ENCODE results near the gene KIF12. TPM values are rescaled to one million over a fixed set of nuclear protein-coding genes. Genes with fewer than 3 reads are reported as not detected.

The KIF12 gene
- total RNA-seq, 1 donor from 2014 or later = not detected

DNA sequence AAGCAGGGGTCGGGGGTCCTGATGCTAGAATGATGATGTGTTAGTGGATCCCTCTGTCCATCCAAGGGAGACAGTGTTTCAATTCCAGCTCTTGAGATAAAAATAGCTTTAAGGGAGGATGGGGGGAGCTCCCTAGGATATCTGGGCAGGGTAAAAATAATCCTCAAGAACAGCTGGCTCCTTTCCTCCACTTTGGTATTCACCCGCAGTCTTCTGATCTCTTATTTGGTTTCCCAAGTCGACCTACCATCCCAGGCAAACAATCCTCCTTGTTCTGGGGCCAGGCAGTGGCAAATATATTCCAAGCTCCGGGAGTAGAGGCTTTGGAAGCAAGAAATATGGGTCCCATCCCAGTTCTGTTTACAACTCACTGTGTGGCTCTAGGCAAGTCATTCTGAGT lies 41.8 kb upstream of the KIF12 start:
- H3K36me3 ChIP-seq = no peaks in the 10 kb centered on the region
- peaks cover 14% of the 10 kb centered on the region for H3K4me1 ChIP-seq
- no peak overlapping the region for H3K27ac ChIP-seq
- intact Hi-C loops (cut with DNase I) = no loop called here
- TF ChIP-seq POLR2A (IDR thresholded peaks at IDR 0.05) (no peak), POLR2AphosphoS5 (IDR thresholded peaks at IDR 0.05; ENCODE audit: insufficient read depth in 1 of 2, low read depth in 1 of 2) (no peak)
- TF ChIP-seq, protein P1, sequence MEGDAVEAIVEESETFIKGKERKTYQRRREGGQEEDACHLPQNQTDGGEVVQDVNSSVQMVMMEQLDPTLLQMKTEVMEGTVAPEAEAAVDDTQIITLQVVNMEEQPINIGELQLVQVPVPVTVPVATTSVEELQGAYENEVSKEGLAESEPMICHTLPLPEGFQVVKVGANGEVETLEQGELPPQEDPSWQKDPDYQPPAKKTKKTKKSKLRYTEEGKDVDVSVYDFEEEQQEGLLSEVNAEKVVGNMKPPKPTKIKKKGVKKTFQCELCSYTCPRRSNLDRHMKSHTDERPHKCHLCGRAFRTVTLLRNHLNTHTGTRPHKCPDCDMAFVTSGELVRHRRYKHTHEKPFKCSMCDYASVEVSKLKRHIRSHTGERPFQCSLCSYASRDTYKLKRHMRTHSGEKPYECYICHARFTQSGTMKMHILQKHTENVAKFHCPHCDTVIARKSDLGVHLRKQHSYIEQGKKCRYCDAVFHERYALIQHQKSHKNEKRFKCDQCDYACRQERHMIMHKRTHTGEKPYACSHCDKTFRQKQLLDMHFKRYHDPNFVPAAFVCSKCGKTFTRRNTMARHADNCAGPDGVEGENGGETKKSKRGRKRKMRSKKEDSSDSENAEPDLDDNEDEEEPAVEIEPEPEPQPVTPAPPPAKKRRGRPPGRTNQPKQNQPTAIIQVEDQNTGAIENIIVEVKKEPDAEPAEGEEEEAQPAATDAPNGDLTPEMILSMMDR (IDR thresholded peaks at IDR 0.05) = no peak
- no peak overlapping the region for H3K4me3 ChIP-seq
- H3K27me3 ChIP-seq = no peaks in the 10 kb centered on the region
- DNase-seq (ENCODE audit: extremely low spot score in 2 of 2) = no peak
- no peaks in the 10 kb centered on the region for H3K9me3 ChIP-seq

DNA sequence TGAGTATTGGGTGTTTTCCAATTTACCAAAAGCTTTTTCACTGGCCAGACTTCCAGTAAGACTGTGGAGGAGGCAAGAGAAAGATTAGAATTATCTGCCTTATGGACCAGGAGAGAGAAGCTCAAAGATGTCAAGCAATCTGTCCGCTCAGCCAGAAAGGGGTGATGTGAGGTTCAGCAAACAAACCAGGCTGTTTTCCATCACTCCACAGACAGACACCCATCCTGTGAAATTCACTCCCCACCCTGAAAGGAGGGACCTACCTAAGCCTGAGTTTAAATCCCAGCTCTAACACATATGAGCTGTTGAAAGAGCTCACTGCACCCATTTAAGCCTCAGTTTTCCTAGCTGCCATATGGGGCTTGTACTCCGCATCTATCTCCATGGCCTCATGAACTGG lies 41.3 kb upstream of the KIF12 start:
- no peaks in the 10 kb centered on the region for H3K27me3 ChIP-seq
- no peak overlapping the region for H3K4me3 ChIP-seq
- intact Hi-C loops (cut with DNase I) = no loop called here
- no peak overlapping the region for H3K27ac ChIP-seq
- H3K36me3 ChIP-seq = no peaks in the 10 kb centered on the region
- TF ChIP-seq, protein P1 (IDR thresholded peaks at IDR 0.05) = no peak
- TF ChIP-seq POLR2A (IDR thresholded peaks at IDR 0.05) (no peak), POLR2AphosphoS5 (IDR thresholded peaks at IDR 0.05; ENCODE audit: insufficient read depth in 1 of 2, low read depth in 1 of 2) (no peak)
- no peak for DNase-seq (ENCODE audit: extremely low spot score in 2 of 2)
- H3K4me1 ChIP-seq = peaks cover 14% of the 10 kb centered on the region
- no peaks in the 10 kb centered on the region for H3K9me3 ChIP-seq

DNA sequence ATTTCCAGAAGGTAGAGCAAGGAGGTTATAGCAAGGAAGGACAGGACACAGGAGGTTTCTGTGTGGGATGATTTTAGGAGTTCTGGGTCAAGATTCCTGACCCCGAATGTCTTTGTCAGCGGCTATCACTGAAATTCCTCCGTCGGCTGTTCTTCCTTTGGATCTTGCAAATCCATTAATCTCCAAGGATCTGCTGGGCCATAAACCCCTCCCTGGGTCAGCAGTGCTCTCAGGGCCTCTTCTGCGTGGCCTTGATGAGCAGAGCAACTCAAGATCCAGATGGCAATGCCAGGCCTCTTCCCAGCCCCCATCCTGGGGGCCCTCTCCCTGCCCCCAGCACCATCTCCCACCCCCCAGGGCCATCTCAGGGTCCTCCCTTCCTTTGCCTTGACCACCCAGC lies 40.0 kb upstream of the KIF12 start:
- Histone ChIP-seq H3K27me3 (no peaks in the 10 kb centered on the region), H3K36me3 (no peaks in the 10 kb centered on the region)
- intact Hi-C loops (cut with DNase I) = no loop called here

DNA sequence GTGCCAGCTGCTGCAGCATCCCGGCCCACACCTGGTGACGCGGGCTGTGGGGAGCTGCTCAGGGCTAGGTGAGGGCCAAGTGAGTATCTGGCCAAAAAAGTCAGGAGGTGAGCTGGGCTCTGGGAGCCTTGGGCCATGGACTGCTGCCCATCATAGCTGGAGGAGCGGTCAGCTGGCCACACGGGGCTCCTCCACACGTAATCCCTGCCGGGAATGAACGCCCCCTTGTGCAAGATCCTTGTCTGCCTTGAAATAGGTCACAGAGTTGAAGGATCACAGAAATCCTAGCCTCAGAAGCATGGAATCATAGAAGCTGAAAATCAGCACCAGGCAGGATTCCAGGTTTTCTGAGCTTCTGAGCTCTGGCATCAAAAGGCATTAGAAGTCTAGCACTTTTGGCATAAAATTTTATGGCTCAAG lies 39.5 kb upstream of the KIF12 start:
- TF ChIP-seq POLR2A (IDR thresholded peaks at IDR 0.05) (no peak), POLR2AphosphoS5 (IDR thresholded peaks at IDR 0.05; ENCODE audit: insufficient read depth in 1 of 2, low read depth in 1 of 2) (peak in 1 of 2 donors; percentile 16)
- DNase-seq (ENCODE audit: extremely low spot score in 2 of 2) = no peak
- H3K27ac ChIP-seq = no peak overlapping the region
- no peak overlapping the region for H3K4me3 ChIP-seq
- no peaks in the 10 kb centered on the region for H3K27me3 ChIP-seq
- H3K9me3 ChIP-seq = no peaks in the 10 kb centered on the region
- peaks cover 14% of the 10 kb centered on the region for H3K4me1 ChIP-seq
- intact Hi-C loops (cut with DNase I) = no loop called here
- no peaks in the 10 kb centered on the region for H3K36me3 ChIP-seq

More for the DNA sequence above, 40.0 kb upstream of the KIF12 start:
- peaks cover 14% of the 10 kb centered on the region for H3K4me1 ChIP-seq
- H3K9me3 ChIP-seq = no peaks in the 10 kb centered on the region
- no peak overlapping the region for H3K4me3 ChIP-seq
- TF ChIP-seq, protein P1 (IDR thresholded peaks at IDR 0.05) = no peak
- TF ChIP-seq POLR2AphosphoS5 (IDR thresholded peaks at IDR 0.05; ENCODE audit: insufficient read depth in 1 of 2, low read depth in 1 of 2) (no peak), POLR2A (IDR thresholded peaks at IDR 0.05) (no peak)
- no peak overlapping the region for H3K27ac ChIP-seq
- no peak for DNase-seq (ENCODE audit: extremely low spot score in 2 of 2)

DNA sequence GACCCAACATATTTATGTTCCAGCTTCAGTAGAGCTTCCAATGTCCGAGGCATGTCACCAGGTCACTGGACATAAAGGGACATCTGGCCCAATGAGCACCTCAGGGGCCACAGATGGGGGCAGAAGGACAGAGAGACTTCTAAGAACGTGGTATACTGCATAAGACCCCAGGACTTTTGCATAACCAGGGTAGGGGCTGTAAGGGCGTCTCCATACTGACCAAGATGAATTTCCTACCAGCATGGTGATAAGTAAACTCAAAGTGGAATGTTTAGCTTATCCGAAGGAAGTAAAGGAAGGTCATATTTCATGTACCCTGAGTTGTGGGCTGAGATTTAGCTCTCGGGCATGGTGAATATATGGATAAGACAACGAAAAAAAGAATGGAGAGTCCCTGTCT lies 38.7 kb upstream of the KIF12 start:
- H3K36me3 ChIP-seq = no peaks in the 10 kb centered on the region
- TF ChIP-seq POLR2A (IDR thresholded peaks at IDR 0.05) (no peak), POLR2AphosphoS5 (IDR thresholded peaks at IDR 0.05; ENCODE audit: insufficient read depth in 1 of 2, low read depth in 1 of 2) (no peak)
- TF ChIP-seq, protein P1 (IDR thresholded peaks at IDR 0.05) = no peak
- no peak overlapping the region for H3K4me3 ChIP-seq
- H3K4me1 ChIP-seq = peaks cover 14% of the 10 kb centered on the region
- intact Hi-C loops (cut with DNase I) = no loop called here
- no peak for DNase-seq (ENCODE audit: extremely low spot score in 2 of 2)
- no peaks in the 10 kb centered on the region for H3K9me3 ChIP-seq
- H3K27ac ChIP-seq = no peak overlapping the region
- no peaks in the 10 kb centered on the region for H3K27me3 ChIP-seq
